NCI-H1105 treated with DMSO at 0.1 percent for 48 hours (cell line): ENCODE measurements around the gene BCLAF1.

ENCODE experiments used
- DNase-seq: peaks from one replicate; lab custom pipeline; 2025; lab: John Stamatoyannopoulos, UW

The BCLAF1 gene, protein sequence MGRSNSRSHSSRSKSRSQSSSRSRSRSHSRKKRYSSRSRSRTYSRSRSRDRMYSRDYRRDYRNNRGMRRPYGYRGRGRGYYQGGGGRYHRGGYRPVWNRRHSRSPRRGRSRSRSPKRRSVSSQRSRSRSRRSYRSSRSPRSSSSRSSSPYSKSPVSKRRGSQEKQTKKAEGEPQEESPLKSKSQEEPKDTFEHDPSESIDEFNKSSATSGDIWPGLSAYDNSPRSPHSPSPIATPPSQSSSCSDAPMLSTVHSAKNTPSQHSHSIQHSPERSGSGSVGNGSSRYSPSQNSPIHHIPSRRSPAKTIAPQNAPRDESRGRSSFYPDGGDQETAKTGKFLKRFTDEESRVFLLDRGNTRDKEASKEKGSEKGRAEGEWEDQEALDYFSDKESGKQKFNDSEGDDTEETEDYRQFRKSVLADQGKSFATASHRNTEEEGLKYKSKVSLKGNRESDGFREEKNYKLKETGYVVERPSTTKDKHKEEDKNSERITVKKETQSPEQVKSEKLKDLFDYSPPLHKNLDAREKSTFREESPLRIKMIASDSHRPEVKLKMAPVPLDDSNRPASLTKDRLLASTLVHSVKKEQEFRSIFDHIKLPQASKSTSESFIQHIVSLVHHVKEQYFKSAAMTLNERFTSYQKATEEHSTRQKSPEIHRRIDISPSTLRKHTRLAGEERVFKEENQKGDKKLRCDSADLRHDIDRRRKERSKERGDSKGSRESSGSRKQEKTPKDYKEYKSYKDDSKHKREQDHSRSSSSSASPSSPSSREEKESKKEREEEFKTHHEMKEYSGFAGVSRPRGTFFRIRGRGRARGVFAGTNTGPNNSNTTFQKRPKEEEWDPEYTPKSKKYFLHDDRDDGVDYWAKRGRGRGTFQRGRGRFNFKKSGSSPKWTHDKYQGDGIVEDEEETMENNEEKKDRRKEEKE

DNA sequence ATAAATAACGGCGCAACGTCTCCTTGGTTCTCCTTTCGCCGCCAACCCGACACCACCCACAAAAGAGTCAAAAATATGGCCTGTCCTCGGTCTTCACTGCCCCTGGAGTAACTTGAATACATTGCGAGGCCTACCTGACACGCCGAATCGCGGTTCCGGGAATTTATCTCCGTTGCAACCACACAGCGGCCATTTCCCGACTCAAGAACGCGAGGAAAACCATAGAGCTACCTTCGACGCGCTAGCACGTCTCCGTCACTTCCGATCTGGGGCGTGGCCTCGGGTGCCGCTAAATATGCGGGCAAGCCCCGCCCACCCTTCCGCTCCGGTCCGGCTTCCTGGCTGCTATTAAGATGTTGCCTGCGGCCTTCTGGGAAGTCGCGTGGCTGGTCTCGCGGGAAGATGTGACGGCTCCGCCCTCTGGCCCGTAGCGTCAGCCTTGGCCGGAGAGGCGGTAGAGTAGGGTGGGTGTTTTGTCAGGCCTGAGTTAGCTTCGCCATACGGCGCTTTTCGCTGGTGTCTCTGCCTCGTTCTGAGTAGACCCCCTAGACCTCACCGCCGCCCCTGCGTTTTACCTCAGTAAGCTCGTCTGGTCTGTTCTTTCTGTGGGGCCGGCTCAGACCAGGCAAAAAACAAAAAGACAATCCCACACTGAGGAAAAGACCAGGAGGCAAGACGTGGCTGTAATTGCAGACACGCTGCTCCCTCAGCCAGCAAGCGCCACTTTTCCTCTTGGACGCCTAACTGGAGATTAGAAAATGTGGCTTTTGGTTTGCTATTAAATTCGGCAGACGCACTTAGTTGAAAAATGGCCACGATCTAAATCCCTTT lies at the start of gene BCLAF1:
Gene BCLAF1 (minus strand): TSS at position 268 of the 831 bp plus-strand sequence. CDS start 9,980 bp downstream, outside the sequence.
- DNase-seq: peak; percentile 97

DNA sequence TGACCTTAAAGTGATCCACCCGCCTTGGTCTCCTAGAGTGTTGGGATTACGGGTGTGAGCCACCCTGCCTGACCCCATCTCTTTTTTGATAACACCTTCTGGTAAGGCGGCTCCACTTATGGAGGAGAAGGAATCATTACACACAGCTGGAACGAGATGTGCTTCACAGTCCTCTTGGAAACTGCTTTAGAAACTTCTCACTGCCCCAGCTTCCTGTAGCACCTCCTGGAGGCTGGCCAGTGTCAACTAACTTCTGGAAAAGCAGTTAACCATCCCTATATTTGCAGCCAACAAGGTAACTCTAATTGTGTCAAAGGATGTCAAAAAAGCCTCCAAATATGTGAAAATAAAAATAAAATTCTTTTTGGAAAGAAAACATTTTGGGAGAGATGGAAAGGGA lies 48.8 kb upstream of the BCLAF1 start:
- no peak for DNase-seq

DNA sequence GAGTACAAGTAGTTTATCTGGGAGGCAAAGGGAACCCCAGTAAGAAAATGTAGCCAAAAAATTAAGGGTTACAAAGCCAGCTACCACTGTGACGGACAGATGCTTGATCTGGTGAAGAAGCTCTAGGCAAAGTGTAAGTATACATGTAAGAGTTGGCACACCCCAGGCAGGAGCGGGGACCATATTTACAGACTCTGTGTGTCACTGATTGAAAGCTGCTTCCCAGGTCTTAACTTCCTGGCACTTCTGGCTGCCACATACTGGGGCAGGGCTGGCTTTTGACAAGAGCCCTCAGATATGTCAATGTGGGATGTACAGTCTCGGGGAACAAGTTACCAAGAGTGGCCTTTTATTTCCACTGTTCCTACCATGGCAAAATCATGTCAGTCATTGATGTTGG lies 48.0 kb upstream of the BCLAF1 start:
- no peak for DNase-seq

DNA sequence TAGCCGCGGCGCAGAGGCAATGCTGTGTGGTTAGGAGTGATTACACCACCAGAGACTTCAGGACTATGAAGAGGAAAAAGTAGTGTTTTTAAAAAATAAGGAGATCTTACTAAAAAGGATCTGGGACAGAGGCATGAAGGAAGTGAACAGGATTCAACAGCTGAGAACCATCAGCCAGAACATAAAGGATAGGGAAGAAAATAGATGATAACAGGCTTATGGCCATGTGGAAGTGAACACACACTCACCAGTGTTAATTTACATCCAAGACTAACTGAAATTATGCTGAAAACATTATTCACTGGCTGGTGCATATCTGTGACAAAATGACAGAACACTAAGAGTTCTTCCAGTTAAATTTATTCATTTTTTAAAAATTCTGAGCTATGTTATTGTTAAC lies 47.5 kb upstream of the BCLAF1 start:
- no peak for DNase-seq

DNA sequence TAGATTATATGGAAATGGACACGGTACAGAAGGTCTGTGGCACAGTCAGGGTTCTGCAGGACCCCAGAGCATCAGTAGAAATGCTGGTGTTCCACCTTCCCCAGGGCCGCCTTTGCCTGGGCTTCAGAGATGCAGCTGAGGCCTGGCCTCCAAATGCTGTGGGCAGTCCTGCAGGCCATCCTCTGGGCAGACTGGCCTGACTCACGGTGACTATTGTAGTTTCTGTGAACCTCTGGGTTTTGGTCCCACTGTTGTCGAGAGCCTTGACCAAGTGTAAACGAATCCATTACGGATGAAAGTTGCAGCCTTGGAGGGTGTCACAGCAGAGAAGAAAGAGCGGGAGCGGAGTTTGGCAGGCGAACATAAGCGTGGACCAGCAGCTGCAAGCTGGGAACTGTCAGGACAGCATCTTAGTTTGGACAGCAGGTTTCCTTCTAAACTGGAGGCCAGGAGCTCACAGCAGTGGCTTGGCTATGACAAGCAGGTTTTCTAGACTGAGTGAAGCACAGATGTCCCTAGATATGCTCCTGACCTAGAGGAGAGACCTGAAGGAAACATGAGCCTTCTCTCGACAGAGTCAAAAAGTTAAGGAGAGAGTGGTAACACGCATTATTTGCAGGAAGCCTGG lies 46.2 kb upstream of the BCLAF1 start:
- DNase-seq: no peak

DNA sequence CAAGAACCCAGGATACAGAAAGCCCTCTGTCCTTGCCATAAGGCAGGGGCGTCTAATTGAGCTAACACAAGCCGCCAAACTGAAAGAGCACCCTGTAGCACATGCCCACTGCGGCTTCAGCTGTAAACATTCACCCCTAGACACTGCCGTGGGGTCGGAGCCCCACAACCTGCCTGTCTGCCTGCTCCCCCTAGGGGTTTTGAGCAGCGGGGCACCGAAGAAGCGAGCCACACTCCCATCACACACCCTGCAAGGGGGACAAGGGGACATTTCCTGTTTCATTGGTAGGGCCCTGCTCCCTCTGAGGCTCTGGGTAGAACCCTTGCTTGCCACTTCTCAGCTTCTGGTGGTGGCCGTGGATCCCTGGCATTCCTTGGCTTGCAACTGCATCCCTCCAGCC lies 45.2 kb upstream of the BCLAF1 start:
- no peak for DNase-seq

DNA sequence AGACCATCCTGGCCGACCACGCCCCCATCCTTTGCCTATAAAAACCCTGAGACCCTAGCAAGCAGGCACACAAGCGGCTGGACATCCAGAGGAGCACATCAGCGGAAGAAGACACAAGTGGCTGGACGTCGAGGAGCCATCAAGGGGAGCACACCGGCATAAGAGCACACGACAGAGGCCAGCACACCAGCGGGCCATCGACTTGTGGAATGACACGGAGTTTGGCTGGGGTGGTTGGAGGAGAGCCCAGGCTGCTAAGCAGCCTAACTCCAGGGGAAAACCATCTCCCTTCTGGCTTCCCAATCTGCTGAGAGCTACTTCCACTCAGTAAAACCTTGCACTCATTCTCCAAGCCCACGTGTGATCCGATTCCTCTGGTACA lies 44.8 kb upstream of the BCLAF1 start:
- DNase-seq: no peak

DNA sequence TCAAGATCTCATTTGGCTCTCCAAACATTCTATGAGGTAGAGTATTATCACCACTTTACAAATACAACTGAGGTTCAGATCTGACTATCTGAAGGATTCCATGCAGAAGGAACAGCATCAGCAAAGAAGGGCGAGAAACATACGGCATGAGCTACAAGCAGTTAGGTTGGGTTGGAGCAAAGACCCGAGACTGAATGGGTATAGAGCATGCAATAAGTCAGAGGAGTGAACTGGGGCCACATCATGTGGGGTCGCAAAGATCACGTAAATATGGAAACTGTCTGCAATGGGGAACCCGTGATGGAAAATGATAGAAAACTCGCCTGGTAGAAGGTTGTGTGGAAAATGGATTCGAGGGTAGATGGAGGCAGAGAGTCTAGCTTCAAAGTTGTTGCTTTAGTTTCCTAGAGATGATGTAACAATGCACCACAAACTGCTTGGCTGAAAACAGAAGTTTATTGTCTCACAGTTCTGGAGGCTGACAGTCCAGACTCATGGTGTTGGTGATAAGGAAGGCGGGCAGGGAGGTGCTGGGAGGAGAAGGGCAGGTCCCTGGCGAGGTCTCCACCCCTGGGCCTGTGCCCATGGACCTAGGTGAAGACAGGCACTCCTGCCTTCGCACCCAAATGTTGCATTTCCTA lies 44.3 kb upstream of the BCLAF1 start:
- DNase-seq: no peak

DNA sequence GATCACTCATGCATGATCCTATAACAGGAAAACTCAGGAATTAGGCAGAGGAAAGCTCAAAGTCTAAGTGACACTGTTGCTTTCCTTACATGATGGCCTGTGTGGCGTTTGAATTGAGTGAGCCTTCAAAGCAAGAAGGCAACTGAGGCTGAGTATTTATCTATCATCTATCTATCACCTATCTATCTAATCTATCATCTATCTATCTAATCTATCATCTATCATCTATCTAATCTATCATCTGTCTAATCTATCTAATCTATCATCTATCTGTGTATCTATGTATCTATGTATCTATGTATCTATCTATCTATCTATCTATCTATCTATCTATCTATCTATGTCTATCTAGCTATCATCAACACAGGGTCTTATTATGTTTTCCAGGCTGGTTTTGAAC lies 41.8 kb upstream of the BCLAF1 start:
- DNase-seq: no peak

DNA sequence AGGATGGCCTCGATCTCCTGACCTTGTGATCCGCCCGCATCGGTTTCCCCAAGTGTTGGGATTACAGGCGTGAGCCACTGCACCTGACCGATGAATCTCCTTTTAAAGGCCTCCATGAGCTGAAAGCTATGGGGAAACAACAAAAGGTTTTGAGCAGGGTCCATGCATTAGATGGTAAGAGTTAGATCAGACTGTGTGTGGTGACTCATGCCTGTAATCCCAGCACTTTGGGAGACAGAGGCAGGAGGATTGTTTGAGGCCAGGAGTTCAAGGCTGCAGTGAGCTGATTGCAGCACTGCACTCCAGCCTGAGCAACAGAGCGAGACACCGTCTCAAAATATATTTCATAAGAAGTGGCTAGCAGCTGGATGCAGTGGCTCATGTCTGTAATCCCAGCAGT lies 41.0 kb upstream of the BCLAF1 start:
- DNase-seq: no peak

DNA sequence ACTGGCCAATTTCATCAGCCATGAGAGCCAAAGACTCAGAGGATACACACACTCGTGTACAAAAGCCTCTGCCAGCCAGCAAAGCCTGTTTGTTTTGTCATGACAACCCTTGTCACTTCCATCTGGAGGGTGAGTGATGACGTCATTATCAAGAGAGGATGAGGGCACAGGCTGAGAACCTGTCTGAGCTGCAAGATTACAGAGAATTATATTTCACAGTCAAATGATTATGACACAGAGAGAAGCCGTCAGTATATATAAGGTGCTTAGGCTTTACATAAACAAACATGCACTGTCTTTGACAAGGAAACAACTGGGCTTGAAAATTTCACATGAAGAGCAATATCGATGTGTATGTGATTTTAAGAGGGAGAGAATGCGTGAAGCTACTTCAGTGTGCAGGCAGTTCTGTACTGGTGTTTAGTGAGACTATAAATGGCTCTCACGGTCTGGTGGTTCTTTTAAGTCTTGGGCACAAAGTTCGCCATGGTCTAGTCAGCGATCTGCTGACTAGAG lies 36.5 kb upstream of the BCLAF1 start:
- DNase-seq: peak; percentile 20

DNA sequence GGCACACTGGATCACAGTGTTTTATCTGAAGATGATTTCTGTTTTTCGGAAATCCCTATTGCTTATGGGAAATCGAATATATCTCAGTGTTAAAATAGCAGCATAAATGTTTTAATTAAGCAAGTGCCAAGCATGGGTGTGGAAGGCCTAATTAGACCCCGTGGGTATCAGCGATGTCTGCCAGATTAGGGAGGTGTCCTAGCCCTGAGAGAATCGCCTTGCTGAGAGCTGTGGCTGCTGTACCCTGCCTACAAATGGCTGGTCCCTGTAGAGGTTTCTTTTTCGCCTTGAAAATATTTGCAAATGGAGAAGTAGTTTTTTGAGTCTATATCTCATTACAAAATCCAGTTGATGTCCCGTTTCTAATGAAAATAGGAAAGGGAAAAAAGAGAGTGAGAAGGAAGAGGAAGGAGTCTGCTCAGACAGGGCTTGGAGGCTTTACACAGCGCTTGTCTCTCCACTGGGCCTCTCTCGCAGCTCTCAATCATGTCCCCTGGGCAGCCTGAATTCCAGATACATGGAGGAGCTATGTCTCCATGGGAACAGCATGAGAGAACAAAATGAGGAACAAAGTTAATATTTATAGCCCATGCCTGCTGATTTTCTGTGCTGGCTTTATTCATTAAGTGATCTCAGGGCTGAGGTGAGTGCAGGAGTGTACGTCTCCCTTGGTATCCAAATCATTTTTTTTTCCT lies 35.2 kb upstream of the BCLAF1 start:
- DNase-seq: no peak

DNA sequence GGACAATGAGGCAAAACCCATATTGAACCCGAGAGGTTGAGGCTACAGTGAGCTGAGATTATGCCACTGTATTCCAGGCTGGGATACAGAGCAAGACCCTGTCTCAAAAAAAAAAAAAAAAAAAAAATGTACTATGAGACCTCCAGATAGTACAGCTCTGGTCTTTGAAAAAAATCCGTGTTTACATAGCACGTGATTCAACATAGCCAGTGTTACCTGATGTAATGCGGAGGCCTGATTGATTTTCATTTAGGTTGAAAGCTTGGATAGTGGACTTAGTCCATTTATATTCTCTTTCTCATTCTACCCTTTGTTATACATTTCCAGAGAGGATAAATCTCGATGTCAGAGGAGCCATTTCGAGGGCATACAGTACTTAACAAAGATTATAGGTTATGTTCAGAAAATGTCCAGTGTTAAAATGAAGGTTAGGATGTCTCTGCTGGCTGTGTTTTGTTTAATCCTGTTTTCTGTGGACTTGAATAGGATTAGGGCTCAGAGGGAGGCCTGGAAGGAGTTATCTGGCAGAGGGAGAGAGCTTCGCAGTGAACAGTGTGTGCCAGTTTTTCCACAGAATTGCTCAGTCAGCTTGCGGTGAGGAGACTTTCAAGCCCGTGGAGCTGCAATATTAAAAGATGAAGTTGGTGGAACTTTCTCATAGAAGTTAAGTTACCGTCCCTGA lies 33.9 kb upstream of the BCLAF1 start:
- DNase-seq: no peak

DNA sequence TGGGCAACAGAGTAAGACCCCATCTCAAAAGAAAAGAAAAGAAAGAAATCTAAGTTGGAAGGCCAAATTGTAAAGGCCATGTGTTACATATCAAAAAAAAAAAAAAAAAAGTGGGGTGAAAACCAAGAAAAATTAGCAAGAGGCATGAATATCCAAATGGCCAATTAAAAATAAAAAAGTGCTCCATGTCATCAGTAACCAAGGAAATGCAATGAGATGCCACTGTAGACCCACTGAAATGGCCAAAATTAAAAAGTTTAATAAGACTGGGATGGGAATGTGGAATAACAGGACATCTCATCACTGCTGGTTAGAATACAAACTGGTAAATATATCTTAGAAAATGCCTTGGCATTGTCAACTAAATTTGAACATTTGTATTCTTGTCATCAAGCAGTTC lies 30.1 kb upstream of the BCLAF1 start:
- no peak for DNase-seq

DNA sequence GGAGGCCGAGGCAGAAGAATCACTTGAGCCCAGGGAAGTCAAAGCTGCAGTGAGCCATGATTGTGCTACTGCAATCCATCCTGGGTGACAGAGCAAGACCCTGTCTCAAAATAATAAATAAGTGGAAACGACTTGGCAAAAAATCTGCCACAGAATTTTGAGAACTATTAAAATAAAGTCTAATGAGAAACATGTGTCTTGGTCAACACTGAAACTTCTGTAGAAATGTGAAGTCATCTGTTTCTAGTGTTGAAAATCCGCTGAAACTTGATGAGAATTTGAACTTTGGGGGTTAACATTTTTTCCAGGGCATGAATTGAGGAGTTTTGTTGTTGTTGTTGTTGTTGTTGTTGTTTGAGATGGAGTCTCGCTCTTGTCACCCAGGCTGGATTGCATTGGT lies 29.0 kb upstream of the BCLAF1 start:
- no peak for DNase-seq

DNA sequence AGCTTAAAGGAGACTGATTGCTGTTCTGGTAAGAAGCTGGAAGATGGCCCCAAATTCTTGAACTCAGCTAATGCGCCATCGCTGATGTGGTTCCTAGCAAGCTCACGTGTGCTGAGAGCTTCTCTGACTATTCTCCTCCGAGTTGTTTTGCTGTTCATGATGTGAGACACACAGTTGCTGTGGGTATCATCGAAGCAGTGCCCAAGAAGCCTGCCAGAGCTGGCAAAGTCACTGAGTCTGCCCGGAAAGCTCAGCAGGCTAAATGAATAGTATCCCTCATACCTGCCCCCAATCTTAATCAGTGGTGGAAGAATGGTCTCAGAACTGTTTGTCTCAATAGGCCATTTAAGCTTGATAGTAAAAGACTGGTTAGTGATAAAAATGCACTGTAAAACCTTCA lies 28.3 kb upstream of the BCLAF1 start:
- DNase-seq: no peak

DNA sequence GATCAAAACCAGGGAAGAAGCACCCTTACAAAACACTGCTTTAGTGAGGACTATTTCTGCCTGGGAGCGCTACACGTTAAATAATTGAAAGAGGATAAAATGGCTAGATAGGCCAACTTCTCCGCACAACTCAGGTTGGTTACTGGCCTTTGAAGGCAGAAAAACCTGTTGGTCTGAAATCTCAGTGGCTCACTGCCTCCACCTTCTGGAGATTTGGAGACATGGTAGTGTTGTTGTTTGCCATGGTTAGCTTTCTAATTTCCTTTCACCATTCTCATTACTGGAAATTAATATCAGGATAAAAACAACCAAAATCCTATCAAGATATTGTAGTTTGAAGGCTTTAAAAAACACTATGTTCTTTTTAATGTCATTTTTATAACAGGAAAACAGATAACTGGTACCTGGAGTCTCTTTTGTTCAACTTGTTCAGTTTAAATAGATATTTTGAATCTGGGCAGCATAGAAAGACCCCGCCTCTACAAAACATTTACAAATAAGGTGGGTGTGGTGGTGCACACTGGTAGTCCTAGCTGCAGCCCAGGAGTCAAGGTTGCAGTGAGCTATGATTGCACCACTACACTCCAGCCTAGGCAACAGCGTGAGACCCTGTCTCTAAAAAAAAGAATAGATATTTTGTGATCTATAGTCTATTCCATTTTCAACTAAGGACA lies 27.5 kb upstream of the BCLAF1 start:
- DNase-seq: peak; percentile 60

DNA sequence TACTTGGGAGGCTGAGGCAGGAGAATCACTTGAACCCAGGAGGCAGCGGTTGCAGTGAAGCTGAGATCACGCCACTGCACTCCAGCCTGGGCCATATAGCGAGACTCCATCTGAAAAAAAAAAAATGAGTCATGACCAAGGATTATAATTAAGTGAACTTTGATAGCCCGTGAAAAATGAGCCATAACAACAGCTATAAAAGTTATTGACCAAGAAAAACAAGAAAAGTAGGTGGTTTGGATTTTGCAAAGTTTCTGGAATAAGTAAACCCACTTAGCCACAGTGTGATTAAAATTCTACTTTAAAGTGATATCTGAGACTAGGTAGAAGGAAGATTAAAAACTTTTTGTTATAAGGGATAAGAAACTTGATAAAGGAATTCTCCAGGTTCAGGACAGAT lies 25.9 kb upstream of the BCLAF1 start:
- no peak for DNase-seq

DNA sequence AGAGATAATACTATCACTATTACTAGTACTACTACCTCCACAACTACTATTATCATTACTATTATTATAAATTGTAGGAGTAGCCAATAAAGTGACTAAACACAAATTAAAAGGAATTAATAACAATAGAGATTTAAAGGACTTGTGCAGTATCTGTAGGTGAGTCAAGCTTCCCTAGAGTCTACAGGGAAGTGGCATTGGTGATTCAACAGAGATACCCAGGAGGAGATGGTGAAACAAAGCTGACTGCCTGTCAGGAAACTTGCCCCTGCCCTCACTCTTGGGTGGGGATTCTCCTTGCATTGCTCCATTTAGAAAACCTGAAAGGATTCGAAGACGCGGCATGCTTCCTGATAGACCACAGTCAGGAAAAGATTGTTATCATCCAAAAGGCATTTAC lies 23.3 kb upstream of the BCLAF1 start:
- DNase-seq: no peak
